Measurements from ENCODE around the gene PPP6C. TPM values are rescaled to one million over a fixed set of nuclear protein-coding genes. Genes with fewer than 3 reads are reported as not detected.

Gene PPP6C
- total and polyA plus RNA-seq, 2 donors (not counting 1 experiment from before 2014, with no cell fraction given) = 12.7 to 47.9 TPM

DNA sequence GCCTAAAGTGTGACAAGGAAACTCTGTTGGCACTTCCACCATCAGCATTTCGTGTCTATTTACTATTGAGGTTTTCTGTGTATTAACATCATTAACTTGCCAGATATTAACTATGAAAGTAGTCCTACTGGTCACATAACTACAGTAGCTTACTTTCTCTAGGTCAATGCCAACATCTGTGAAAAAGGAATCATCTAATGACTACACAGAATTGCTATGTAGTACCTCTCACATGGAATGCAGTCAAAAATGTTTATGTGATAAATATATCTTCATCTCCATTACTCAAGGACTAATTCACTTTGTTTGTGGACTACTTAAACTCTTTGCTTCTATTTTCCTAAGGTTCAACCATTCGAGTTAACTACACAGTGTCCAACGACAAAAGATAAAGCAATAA lies 48.4 kb downstream of the PPP6C start:
- Histone ChIP-seq H3K36me3 (ENCODE audit: control insufficient read depth, insufficient read depth, low read length) (no peaks in the 10 kb centered on the region), H3K9me3 (ENCODE audit: control insufficient read depth, insufficient read depth, low read depth, low read length) (no peaks in the 10 kb centered on the region), H3K4me2 (ENCODE audit: extremely low read depth, insufficient read depth, low read length) (no peak overlapping the region), H3K79me2 (ENCODE audit: control insufficient read depth, insufficient read depth, low read length) (peaks cover 2% of the 10 kb centered on the region), H2AFZ (ENCODE audit: low read length) (no peak overlapping the region), H3K27me3 (ENCODE audit: control insufficient read depth, insufficient read depth, low read length) (no peaks in the 10 kb centered on the region), H4K20me1 (ENCODE audit: control insufficient read depth, extremely low read depth, insufficient read depth, low read length) (no peaks in the 10 kb centered on the region), H3K9ac (ENCODE audit: insufficient read depth, low read length) (no peak overlapping the region), H3K27ac (ENCODE audit: insufficient read depth, low read length) (no peak overlapping the region), H3K4me3 (replicated peaks in 1 of 4; ENCODE audit: control extremely low read depth in 1 of 4, insufficient read depth in 1 of 4, low read depth in 3 of 4, low read length in 4 of 4) (peak overlapping the region in 2 of 4 experiments; percentile 9 to 68), H3K4me1 (ENCODE audit: control insufficient read depth, extremely low read depth, insufficient read depth, low read length) (peaks cover 4% of the 10 kb centered on the region)
- DNase-seq (ENCODE audit: low read depth in 2 of 2) = peak in 1 of 2 donors; percentile 64
- no peak for TF ChIP-seq EZH2 (IDR thresholded peaks at IDR 0.05; ENCODE audit: low read length, missing control alignments)
- TF ChIP-seq, protein P1, sequence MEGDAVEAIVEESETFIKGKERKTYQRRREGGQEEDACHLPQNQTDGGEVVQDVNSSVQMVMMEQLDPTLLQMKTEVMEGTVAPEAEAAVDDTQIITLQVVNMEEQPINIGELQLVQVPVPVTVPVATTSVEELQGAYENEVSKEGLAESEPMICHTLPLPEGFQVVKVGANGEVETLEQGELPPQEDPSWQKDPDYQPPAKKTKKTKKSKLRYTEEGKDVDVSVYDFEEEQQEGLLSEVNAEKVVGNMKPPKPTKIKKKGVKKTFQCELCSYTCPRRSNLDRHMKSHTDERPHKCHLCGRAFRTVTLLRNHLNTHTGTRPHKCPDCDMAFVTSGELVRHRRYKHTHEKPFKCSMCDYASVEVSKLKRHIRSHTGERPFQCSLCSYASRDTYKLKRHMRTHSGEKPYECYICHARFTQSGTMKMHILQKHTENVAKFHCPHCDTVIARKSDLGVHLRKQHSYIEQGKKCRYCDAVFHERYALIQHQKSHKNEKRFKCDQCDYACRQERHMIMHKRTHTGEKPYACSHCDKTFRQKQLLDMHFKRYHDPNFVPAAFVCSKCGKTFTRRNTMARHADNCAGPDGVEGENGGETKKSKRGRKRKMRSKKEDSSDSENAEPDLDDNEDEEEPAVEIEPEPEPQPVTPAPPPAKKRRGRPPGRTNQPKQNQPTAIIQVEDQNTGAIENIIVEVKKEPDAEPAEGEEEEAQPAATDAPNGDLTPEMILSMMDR (conservative IDR thresholded peaks at IDR 0.05 in 1 of 2, IDR thresholded peaks at IDR 0.05 in 1 of 2; ENCODE audit: low read depth in 1 of 2, low read length in 2 of 2) = no peak

DNA sequence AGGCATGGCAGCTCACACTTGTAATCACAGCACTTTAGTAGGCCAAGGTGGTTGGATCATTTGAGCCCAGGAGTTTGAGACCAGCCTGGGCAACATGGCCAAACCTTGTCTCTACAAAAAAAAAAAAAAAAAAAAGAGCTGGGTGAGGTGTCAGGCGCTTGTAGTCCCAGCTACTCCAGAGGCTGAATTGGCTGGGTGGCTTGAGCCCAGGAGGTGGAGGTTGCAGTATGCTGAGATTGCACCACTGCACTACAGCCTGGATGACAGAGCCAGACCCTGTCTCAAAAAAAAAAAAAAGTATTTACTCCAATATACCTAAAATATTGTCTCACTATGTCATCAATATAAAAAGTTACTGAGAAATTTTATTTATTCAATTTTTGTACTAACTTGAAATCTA lies 49.0 kb downstream of the PPP6C start:
- Histone ChIP-seq H3K4me2 (ENCODE audit: extremely low read depth, insufficient read depth, low read length) (no peak overlapping the region), H3K27ac (ENCODE audit: insufficient read depth, low read length) (no peak overlapping the region), H2AFZ (ENCODE audit: low read length) (no peak overlapping the region), H3K79me2 (ENCODE audit: control insufficient read depth, insufficient read depth, low read length) (peaks cover 2% of the 10 kb centered on the region), H3K36me3 (ENCODE audit: control insufficient read depth, insufficient read depth, low read length) (no peaks in the 10 kb centered on the region), H3K4me3 (replicated peaks in 1 of 4; ENCODE audit: control extremely low read depth in 1 of 4, insufficient read depth in 1 of 4, low read depth in 3 of 4, low read length in 4 of 4) (no peak overlapping the region), H4K20me1 (ENCODE audit: control insufficient read depth, extremely low read depth, insufficient read depth, low read length) (no peaks in the 10 kb centered on the region), H3K27me3 (ENCODE audit: control insufficient read depth, insufficient read depth, low read length) (no peaks in the 10 kb centered on the region), H3K4me1 (ENCODE audit: control insufficient read depth, extremely low read depth, insufficient read depth, low read length) (peaks cover 4% of the 10 kb centered on the region), H3K9me3 (ENCODE audit: control insufficient read depth, insufficient read depth, low read depth, low read length) (no peaks in the 10 kb centered on the region), H3K9ac (ENCODE audit: insufficient read depth, low read length) (no peak overlapping the region)
- DNase-seq (ENCODE audit: low read depth in 2 of 2) = no peak
- TF ChIP-seq, protein P1 (conservative IDR thresholded peaks at IDR 0.05 in 1 of 2, IDR thresholded peaks at IDR 0.05 in 1 of 2; ENCODE audit: low read depth in 1 of 2, low read length in 2 of 2) = no peak
- no peak for TF ChIP-seq EZH2 (IDR thresholded peaks at IDR 0.05; ENCODE audit: low read length, missing control alignments)

DNA sequence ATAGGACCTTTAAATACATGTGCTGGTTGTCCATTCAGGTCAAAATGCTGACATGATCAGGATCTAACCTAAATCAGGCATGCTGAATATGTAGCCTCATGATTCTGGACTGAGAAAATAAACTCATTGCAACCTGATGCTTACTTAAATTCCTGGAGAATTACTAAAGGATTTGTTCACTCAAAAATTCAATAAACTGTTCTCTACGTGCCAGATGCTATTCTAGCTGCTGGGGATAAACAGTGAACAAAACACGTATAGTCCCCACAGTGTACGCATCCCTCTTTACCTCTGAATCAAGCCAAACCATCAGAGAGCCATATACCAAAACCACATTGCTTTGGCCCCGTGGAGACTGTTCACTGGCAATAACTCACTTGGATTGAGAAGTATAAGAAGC lies 52.4 kb downstream of the PPP6C start:
- Histone ChIP-seq H3K79me2 (ENCODE audit: control insufficient read depth, insufficient read depth, low read length) (no peaks in the 10 kb centered on the region), H3K27me3 (ENCODE audit: control insufficient read depth, insufficient read depth, low read length) (no peaks in the 10 kb centered on the region), H2AFZ (ENCODE audit: low read length) (no peak overlapping the region), H3K9me3 (ENCODE audit: control insufficient read depth, insufficient read depth, low read depth, low read length) (no peaks in the 10 kb centered on the region), H3K9ac (ENCODE audit: insufficient read depth, low read length) (no peak overlapping the region), H4K20me1 (ENCODE audit: control insufficient read depth, extremely low read depth, insufficient read depth, low read length) (no peaks in the 10 kb centered on the region), H3K27ac (ENCODE audit: insufficient read depth, low read length) (no peak overlapping the region), H3K4me1 (ENCODE audit: control insufficient read depth, extremely low read depth, insufficient read depth, low read length) (peaks cover 4% of the 10 kb centered on the region), H3K4me2 (ENCODE audit: extremely low read depth, insufficient read depth, low read length) (peak overlapping the region; percentile 33), H3K4me3 (replicated peaks in 1 of 4; ENCODE audit: control extremely low read depth in 1 of 4, insufficient read depth in 1 of 4, low read depth in 3 of 4, low read length in 4 of 4) (no peak overlapping the region), H3K36me3 (ENCODE audit: control insufficient read depth, insufficient read depth, low read length) (no peaks in the 10 kb centered on the region)
- TF ChIP-seq EZH2 (IDR thresholded peaks at IDR 0.05; ENCODE audit: low read length, missing control alignments) = no peak
- TF ChIP-seq, protein P1 (conservative IDR thresholded peaks at IDR 0.05 in 1 of 2, IDR thresholded peaks at IDR 0.05 in 1 of 2; ENCODE audit: low read depth in 1 of 2, low read length in 2 of 2) = no peak
- peak; percentile 79 to 87 for DNase-seq (ENCODE audit: low read depth in 2 of 2)
